ENCODE results near the gene C1orf141.
"Not testable (repeated sequence)": the region's sequence is repeated elsewhere in the genome, so short reads cannot be mapped to it uniquely, and the experiment has no call there.

C1orf141 gene

GRCh38 chr1:67078291-67078690 is 56.5 kb downstream of the C1orf141 start:
- DNase-seq, result no peak

GRCh38 chr1:67077593-67077992 is 57.2 kb downstream of the C1orf141 start:
- no peak for DNase-seq

- DNase-seq, result no peak
Measured at GRCh38 chr1:67072749-67073148, 62.0 kb downstream of the C1orf141 start.

- not testable (repeated sequence) for DNase-seq
Measured at GRCh38 chr1:67067655-67068054, 67.1 kb downstream of the C1orf141 start.

GRCh38 chr1:67062412-67062811 is 72.4 kb downstream of the C1orf141 start:
- no peak for DNase-seq

- DNase-seq, result no peak
Measured at GRCh38 chr1:67061266-67061665, 73.5 kb downstream of the C1orf141 start.

- no peak for DNase-seq
Measured at GRCh38 chr1:67060811-67061218, 74.0 kb downstream of the C1orf141 start.

- DNase-seq, result no peak
Measured at GRCh38 chr1:67059346-67059745, 75.4 kb downstream of the C1orf141 start.

- no peak for DNase-seq
Measured at GRCh38 chr1:67058761-67059160, 76.0 kb downstream of the C1orf141 start.

- DNase-seq, result no peak
Measured at GRCh38 chr1:67058242-67058641, 76.5 kb downstream of the C1orf141 start.

GRCh38 chr1:67053785-67054772 is 80.7 kb downstream of the C1orf141 start, which contains the start of gene SLC35D1:
Gene SLC35D1 (minus strand): TSS chr1:67054148. CDS start chr1:67054013, 135 bp downstream.
- peak; percentile 62 for DNase-seq

GRCh38 chr1:67053535-67053784 is 81.3 kb downstream of the C1orf141 start:
- DNase-seq, result peak; percentile 23

- DNase-seq, result peak; percentile 11
Measured at GRCh38 chr1:67052741-67053534, 81.8 kb downstream of the C1orf141 start.

- no peak for DNase-seq
Measured at GRCh38 chr1:67051196-67051595, 83.6 kb downstream of the C1orf141 start.

- no peak for DNase-seq
Measured at GRCh38 chr1:67044631-67045270, 90.0 kb downstream of the C1orf141 start.

- DNase-seq, result no peak
Measured at GRCh38 chr1:67043366-67043765, 91.4 kb downstream of the C1orf141 start.
